Measurements from ENCODE around the gene BRF1.

DNA sequence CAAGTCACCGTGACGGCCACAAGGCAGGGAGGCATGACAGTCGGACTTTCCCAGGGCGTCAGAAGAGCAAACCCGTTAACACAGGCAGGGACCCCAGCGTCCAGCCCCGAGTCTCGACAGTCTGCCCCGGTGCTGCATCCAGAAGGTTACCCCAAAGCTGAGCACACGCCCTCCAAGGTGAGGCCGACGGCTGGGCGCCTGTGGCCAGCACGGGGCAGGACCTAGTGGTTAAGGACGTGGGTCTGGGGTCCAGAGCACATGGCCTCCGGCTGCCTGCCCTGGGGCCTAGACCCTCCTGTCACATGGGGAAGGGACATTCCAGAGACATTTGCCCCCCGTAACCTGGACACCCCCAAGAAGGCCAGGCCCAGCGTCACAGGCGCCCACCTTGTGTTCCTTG lies 82.2 kb downstream of the BRF1 start:
- TF ChIP-seq, protein P1, sequence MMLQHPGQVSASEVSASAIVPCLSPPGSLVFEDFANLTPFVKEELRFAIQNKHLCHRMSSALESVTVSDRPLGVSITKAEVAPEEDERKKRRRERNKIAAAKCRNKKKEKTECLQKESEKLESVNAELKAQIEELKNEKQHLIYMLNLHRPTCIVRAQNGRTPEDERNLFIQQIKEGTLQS (CRISPR knock-in tag; IDR thresholded peaks at IDR 0.05) = no peak
- TF ChIP-seq POLR2AphosphoS5 (IDR thresholded peaks at IDR 0.05; ENCODE audit: low read depth, low read length) = no peak
- no peak for TF ChIP-seq POLR2A (IDR thresholded peaks at IDR 0.05; ENCODE audit: insufficient read depth in 1 of 2, low read depth in 2 of 2, low read length in 2 of 2)
- TF ChIP-seq, protein P2, sequence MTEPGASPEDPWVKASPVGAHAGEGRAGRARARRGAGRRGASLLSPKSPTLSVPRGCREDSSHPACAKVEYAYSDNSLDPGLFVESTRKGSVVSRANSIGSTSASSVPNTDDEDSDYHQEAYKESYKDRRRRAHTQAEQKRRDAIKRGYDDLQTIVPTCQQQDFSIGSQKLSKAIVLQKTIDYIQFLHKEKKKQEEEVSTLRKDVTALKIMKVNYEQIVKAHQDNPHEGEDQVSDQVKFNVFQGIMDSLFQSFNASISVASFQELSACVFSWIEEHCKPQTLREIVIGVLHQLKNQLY (CRISPR knock-in tag; IDR thresholded peaks at IDR 0.05) = no peak
- TF ChIP-seq, protein P3, sequence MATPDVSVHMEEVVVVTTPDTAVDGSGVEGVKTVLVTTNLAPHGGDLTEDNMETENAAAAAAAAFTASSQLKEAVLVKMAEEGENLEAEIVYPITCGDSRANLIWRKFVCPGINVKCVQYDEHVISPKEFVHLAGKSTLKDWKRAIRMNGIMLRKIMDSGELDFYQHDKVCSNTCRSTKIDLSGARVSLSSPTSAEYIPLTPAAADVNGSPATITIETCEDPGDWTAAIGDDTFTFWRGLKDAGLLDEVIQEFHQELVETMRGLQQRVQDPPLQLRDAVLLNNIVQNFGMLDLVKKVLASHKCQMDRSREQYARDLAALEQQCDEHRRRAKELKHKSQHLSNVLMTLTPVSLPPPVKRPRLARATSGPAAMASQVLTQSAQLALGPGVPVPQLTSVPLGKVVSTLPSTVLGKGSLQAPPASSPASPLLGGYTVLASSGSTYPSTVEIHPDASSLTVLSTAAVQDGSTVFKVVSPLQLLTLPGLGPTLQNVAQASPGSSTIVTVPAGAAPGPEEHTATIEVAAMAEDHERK (CRISPR knock-in tag; IDR thresholded peaks at IDR 0.05; ENCODE audit: low read depth) = no peak
- TF ChIP-seq JUNB (CRISPR knock-in tag; IDR thresholded peaks at IDR 0.05; ENCODE audit: borderline replicate concordance) = no peak
- no peak for TF ChIP-seq ZNF839 (CRISPR knock-in tag; IDR thresholded peaks at IDR 0.05; ENCODE audit: borderline replicate concordance)
- TF ChIP-seq, protein P4, sequence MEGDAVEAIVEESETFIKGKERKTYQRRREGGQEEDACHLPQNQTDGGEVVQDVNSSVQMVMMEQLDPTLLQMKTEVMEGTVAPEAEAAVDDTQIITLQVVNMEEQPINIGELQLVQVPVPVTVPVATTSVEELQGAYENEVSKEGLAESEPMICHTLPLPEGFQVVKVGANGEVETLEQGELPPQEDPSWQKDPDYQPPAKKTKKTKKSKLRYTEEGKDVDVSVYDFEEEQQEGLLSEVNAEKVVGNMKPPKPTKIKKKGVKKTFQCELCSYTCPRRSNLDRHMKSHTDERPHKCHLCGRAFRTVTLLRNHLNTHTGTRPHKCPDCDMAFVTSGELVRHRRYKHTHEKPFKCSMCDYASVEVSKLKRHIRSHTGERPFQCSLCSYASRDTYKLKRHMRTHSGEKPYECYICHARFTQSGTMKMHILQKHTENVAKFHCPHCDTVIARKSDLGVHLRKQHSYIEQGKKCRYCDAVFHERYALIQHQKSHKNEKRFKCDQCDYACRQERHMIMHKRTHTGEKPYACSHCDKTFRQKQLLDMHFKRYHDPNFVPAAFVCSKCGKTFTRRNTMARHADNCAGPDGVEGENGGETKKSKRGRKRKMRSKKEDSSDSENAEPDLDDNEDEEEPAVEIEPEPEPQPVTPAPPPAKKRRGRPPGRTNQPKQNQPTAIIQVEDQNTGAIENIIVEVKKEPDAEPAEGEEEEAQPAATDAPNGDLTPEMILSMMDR (CRISPR knock-in tag; IDR thresholded peaks at IDR 0.05) = no peak
- TF ChIP-seq, protein P5, sequence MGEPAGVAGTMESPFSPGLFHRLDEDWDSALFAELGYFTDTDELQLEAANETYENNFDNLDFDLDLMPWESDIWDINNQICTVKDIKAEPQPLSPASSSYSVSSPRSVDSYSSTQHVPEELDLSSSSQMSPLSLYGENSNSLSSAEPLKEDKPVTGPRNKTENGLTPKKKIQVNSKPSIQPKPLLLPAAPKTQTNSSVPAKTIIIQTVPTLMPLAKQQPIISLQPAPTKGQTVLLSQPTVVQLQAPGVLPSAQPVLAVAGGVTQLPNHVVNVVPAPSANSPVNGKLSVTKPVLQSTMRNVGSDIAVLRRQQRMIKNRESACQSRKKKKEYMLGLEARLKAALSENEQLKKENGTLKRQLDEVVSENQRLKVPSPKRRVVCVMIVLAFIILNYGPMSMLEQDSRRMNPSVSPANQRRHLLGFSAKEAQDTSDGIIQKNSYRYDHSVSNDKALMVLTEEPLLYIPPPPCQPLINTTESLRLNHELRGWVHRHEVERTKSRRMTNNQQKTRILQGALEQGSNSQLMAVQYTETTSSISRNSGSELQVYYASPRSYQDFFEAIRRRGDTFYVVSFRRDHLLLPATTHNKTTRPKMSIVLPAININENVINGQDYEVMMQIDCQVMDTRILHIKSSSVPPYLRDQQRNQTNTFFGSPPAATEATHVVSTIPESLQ (CRISPR knock-in tag; conservative IDR thresholded peaks at IDR 0.05) = no peak
- TF ChIP-seq, protein P6, sequence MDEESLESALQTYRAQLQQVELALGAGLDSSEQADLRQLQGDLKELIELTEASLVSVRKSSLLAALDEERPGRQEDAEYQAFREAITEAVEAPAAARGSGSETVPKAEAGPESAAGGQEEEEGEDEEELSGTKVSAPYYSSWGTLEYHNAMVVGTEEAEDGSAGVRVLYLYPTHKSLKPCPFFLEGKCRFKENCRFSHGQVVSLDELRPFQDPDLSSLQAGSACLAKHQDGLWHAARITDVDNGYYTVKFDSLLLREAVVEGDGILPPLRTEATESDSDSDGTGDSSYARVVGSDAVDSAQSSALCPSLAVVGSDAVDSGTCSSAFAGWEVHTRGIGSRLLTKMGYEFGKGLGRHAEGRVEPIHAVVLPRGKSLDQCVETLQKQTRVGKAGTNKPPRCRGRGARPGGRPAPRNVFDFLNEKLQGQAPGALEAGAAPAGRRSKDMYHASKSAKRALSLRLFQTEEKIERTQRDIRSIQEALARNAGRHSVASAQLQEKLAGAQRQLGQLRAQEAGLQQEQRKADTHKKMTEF (CRISPR knock-in tag; IDR thresholded peaks at IDR 0.05) = no peak
- no peak for TF ChIP-seq SSRP1 (CRISPR knock-in tag; IDR thresholded peaks at IDR 0.05)

Data from HepG2 (cell line).